Mesenchymal stem cell (in vitro differentiated cells and primary cell): ENCODE results near the gene CD81.

Experiments used
- DNase-seq: peaks from one replicate; pipeline ENCODE4 v3.0.0-alpha.2; 2013
- H2AFZ ChIP-seq: one replicate; pipeline ENCODE4 v1.6.1; 2013; ENCODE audit warnings: low read depth, mild to moderate bottlenecking, control low read depth, inconsistent platforms, low read length, moderate library complexity
- H2AK5ac ChIP-seq: 2 replicates; pipeline ENCODE4 v1.6.1; 2013; ENCODE audit warnings: low read length, moderate library complexity, mild to moderate bottlenecking, inconsistent platforms; ENCODE audit not compliant: severe bottlenecking
- H2BK120ac ChIP-seq: one replicate; pipeline ENCODE4 v1.6.1; 2013; ENCODE audit warnings: low read depth, mild to moderate bottlenecking, inconsistent platforms, low read length, moderate library complexity
- H2BK12ac ChIP-seq, 2 experiments: one replicate each; pipeline ENCODE4 v1.6.1; 2013; ENCODE audit warnings: inconsistent platforms in 2 of 2, low read length in 2 of 2, mild to moderate bottlenecking in 2 of 2, moderate library complexity in 2 of 2, control low read depth in 1 of 2
- H2BK15ac ChIP-seq: one replicate; pipeline ENCODE4 v1.6.1; 2013; ENCODE audit warnings: mild to moderate bottlenecking, low read depth, inconsistent platforms; ENCODE audit not compliant: poor library complexity, severe bottlenecking
- H2BK5ac ChIP-seq: 2 replicates; pipeline ENCODE4 v1.6.1; 2013; ENCODE audit warnings: low read depth, mild to moderate bottlenecking, low read length, control low read depth, inconsistent platforms; ENCODE audit not compliant: poor library complexity, severe bottlenecking
- H3K14ac ChIP-seq, 2 experiments: one replicate each; pipeline ENCODE4 v1.6.1; 2013; ENCODE audit warnings: inconsistent platforms in 2 of 2, low read length in 2 of 2, control low read depth in 1 of 2, mild to moderate bottlenecking in 1 of 2, moderate library complexity in 1 of 2
- H3K18ac ChIP-seq, 2 experiments: one replicate each; pipeline ENCODE4 v1.6.1; 2013; ENCODE audit warnings: inconsistent platforms in 2 of 2, low read length in 2 of 2, control low read depth in 1 of 2, low read depth in 1 of 2, mild to moderate bottlenecking in 1 of 2
- H3K23ac ChIP-seq, 2 experiments: one replicate each; pipeline ENCODE4 v1.6.1; 2013; ENCODE audit warnings: inconsistent platforms in 2 of 2, low read length in 2 of 2, mild to moderate bottlenecking in 2 of 2, moderate library complexity in 2 of 2, control low read depth in 1 of 2
- H3K27ac ChIP-seq: 2 replicates; pipeline ENCODE4 v1.5.1; 2013; ENCODE audit warnings: mild to moderate bottlenecking, moderate library complexity, low read length, control low read depth, inconsistent platforms; ENCODE audit not compliant: poor library complexity, severe bottlenecking
- H3K27me3 ChIP-seq, 2 experiments: 2 replicates each; pipeline versions ENCODE4 v1.6.1 to v1.7.0; 2013; ENCODE audit warnings: low read length in 2 of 2, mild to moderate bottlenecking in 2 of 2, moderate library complexity in 2 of 2, control low read depth in 1 of 2, inconsistent platforms in 1 of 2; ENCODE audit not compliant: control insufficient read depth in 1 of 2, insufficient read depth in 1 of 2
- H3K36me3 ChIP-seq, 2 experiments: 2 replicates each; pipeline versions ENCODE4 v1.6.1 to v1.7.0; 2013; ENCODE audit warnings: low read length in 2 of 2, control low read depth in 1 of 2, inconsistent platforms in 1 of 2, low read depth in 1 of 2, mild to moderate bottlenecking in 1 of 2; ENCODE audit not compliant: insufficient read depth in 2 of 2, control insufficient read depth in 1 of 2
- H3K4ac ChIP-seq, 2 experiments: one replicate each; pipeline ENCODE4 v1.6.1; 2013; ENCODE audit warnings: inconsistent platforms in 2 of 2, low read length in 2 of 2, mild to moderate bottlenecking in 2 of 2, moderate library complexity in 2 of 2, control low read depth in 1 of 2, low read depth in 1 of 2
- H3K4me1 ChIP-seq: 2 replicates; pipeline ENCODE4 v1.6.1; 2013; ENCODE audit warnings: low read depth, low read length, control low read depth; ENCODE audit not compliant: control insufficient read depth, insufficient read depth
- H3K4me2 ChIP-seq: 2 replicates; pipeline ENCODE4 v1.6.1; 2013; ENCODE audit warnings: low read length, mild to moderate bottlenecking, inconsistent platforms; ENCODE audit not compliant: poor library complexity, severe bottlenecking
- H3K4me3 ChIP-seq, 2 experiments: 2 replicates each; pipeline versions ENCODE4 v1.5.1 to v1.7.0; 2013; ENCODE audit warnings: low read length in 2 of 2, mild to moderate bottlenecking in 2 of 2, control low read depth in 1 of 2, low read depth in 1 of 2; ENCODE audit not compliant: insufficient read depth in 1 of 2
- H3K79me1 ChIP-seq: replicated peaks from 2 replicates; pipeline ENCODE4 v1.6.1; 2013; ENCODE audit warnings: mild to moderate bottlenecking, control low read depth, low read length, inconsistent platforms; ENCODE audit not compliant: poor library complexity, severe bottlenecking
- H3K9ac ChIP-seq: 2 replicates; pipeline ENCODE4 v1.7.0; 2013; ENCODE audit warnings: mild to moderate bottlenecking, low read length, moderate library complexity
- H3K9me3 ChIP-seq: 2 replicates; pipeline ENCODE4 v1.7.0; 2013; ENCODE audit warnings: mild to moderate bottlenecking, low read length; ENCODE audit not compliant: control insufficient read depth
- H4K8ac ChIP-seq: one replicate; pipeline ENCODE4 v1.6.1; 2013; ENCODE audit warnings: inconsistent platforms, mild to moderate bottlenecking, low read length, moderate library complexity
- H4K91ac ChIP-seq: one replicate; pipeline ENCODE4 v1.6.1; 2013; ENCODE audit warnings: mild to moderate bottlenecking, low read length, inconsistent platforms
- WGBS: methylation state at CpG from one replicate; pipeline ENCODE4 v1.1.7; 2013; ENCODE audit warnings: mixed read lengths; 5-methylcytosine and 5-hydroxymethylcytosine counted together

The CD81 gene

DNA sequence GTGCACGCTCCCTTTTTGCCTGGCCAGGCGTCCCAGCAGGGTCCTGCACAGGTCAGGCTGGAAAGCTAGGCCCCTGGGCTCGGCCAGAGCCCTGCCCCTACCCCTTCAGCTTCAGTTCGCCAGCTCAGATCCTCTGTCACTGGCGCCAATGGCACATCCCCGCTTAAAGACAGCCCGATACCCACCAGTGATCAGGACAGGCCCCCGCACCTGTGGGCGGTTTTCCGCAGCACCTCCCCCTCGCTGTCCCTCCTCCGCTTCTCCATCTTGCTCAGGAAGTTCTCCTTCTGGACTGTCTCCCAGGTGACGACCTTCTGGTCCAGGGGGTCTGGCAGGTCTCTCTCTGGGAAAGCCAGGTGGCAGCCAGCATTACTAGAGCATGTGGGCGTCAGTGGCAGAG, 29.3 kb downstream of the CD81 start:
- no peak overlapping the region for H3K4me3 ChIP-seq
- H3K4ac ChIP-seq, result no peak overlapping the region
- no peak overlapping the region for H3K14ac ChIP-seq
- H3K27me3 ChIP-seq, result peaks cover 34 to 40% of the 10 kb centered on the region in 2 experiments
- H3K4me1 ChIP-seq, result peaks cover 24% of the 10 kb centered on the region
- no peak overlapping the region for H2BK15ac ChIP-seq
- no peak for DNase-seq
- H3K23ac ChIP-seq, result no peak overlapping the region
- peaks cover 12% of the 10 kb centered on the region for H3K79me1 ChIP-seq
- H2AK5ac ChIP-seq, result no peak overlapping the region
- no peak overlapping the region for H4K91ac ChIP-seq
- no peaks in the 10 kb centered on the region for H3K9me3 ChIP-seq
- no peak overlapping the region for H3K18ac ChIP-seq
- no peak overlapping the region for H3K4me2 ChIP-seq
- peaks cover 24 to 32% of the 10 kb centered on the region in 2 experiments for H3K36me3 ChIP-seq
- WGBS, result 86% methylated on average over 14 of the region's 14 CpGs
- H2AFZ ChIP-seq, result no peak overlapping the region
- no peak overlapping the region for H3K9ac ChIP-seq
- no peak overlapping the region for H2BK12ac ChIP-seq
- H4K8ac ChIP-seq, result no peak overlapping the region
- no peak overlapping the region for H2BK120ac ChIP-seq
- no peak overlapping the region for H3K27ac ChIP-seq
- no peak overlapping the region for H2BK5ac ChIP-seq

DNA sequence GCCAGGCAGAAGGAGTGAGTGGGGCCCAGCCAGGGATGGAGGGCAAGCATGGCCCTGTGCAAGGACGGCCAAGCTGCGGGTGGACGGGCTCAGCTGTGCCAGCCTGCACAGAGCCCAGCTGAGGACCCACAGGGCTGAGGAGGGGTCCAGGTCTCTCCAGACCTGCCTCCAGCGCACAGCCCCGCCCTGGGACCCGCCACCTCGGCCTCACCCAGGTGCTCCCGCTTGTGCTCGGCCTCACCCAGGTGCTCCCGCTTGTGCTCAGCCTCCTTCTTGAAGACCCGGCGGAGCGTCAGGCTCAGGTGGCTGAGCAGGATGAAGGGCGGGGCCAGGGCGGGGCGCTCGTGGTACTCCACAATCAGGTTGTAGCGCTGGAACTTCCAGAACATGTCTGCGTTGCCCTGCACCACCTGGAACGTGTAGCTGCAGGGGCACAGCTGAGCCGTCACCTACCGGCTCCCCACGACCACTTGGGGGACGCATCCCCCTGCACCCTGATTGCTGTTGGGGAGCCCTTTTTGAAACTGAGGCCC, 29.8 kb downstream of the CD81 start:
- Histone ChIP-seq H3K36me3 (peaks cover 24 to 31% of the 10 kb centered on the region in 2 experiments), H2BK120ac (no peak overlapping the region), H2BK12ac (no peak overlapping the region), H4K91ac (no peak overlapping the region), H3K4me2 (no peak overlapping the region), H3K27ac (no peak overlapping the region), H3K14ac (no peak overlapping the region), H2AFZ (no peak overlapping the region), H3K9me3 (no peaks in the 10 kb centered on the region), H4K8ac (no peak overlapping the region), H3K4me1 (peaks cover 19% of the 10 kb centered on the region), H2BK5ac (no peak overlapping the region), H2AK5ac (no peak overlapping the region), H3K9ac (no peak overlapping the region), H2BK15ac (peak overlapping the region; percentile 8), H3K27me3 (peaks cover 36 to 40% of the 10 kb centered on the region in 2 experiments), H3K23ac (no peak overlapping the region), H3K79me1 (peaks cover 12% of the 10 kb centered on the region), H3K4me3 (no peak overlapping the region), H3K4ac (no peak overlapping the region), H3K18ac (no peak overlapping the region)
- no peak for DNase-seq
- WGBS, result 91% methylated on average over 24 of the region's 24 CpGs

DNA sequence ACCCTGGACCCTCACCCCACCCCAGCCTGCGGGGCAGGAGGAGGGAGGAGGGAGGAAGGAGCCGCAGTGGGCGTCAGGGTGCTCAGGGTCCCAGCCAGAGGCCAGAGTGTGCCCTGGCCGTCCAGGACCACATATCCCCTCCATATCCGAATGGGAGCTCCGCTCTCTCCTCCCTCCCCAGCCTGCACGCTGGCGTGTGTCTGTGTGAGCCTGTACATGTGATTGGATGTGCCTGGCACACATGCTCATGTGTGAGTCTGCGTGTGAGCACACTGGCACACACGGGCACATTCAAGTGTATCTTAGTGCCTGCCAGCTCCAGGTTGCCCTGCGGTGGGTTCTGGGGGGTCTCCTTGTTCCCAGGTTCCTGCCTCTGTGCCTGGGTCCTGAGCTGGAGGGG, 31.6 kb downstream of the CD81 start:
- Histone ChIP-seq H3K14ac (no peak overlapping the region), H3K27me3 (peaks cover 40% of the 10 kb centered on the region in 2 experiments), H3K18ac (no peak overlapping the region), H2AFZ (no peak overlapping the region), H2BK120ac (no peak overlapping the region), H4K91ac (no peak overlapping the region), H3K9ac (no peak overlapping the region), H4K8ac (no peak overlapping the region), H3K4ac (no peak overlapping the region), H3K4me1 (peaks cover 12% of the 10 kb centered on the region), H3K79me1 (no peaks in the 10 kb centered on the region), H2BK12ac (no peak overlapping the region), H2BK5ac (no peak overlapping the region), H3K36me3 (peaks cover 8 to 13% of the 10 kb centered on the region in 2 experiments), H3K27ac (no peak overlapping the region), H3K4me2 (no peak overlapping the region), H2BK15ac (no peak overlapping the region), H3K9me3 (no peaks in the 10 kb centered on the region), H3K4me3 (no peak overlapping the region), H2AK5ac (no peak overlapping the region), H3K23ac (no peak overlapping the region)
- DNase-seq, result no peak
- WGBS, result 78% methylated on average over 8 of the region's 11 CpGs

DNA sequence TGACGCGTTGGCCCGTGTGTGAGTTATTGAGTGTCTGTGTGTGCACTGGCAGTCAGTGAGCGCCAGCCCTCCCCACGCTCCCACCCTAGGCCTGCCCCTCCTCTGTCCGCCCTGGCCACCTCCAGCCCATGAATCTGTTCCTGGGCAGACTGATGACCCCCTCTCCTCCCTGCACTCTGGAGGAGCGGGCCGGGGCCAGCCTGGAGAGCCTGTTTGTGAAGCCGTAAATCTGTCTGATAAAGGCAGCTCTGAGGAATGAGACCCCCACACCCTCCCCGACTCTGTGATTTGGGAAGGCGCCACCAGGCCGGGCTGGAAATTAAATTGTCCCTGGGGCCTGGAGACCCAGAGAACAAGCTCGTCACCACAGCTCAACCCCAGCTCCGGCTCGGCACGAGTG, 32.0 kb downstream of the CD81 start:
- Histone ChIP-seq H3K18ac (no peak overlapping the region), H3K4me1 (peaks cover 12% of the 10 kb centered on the region), H3K4ac (no peak overlapping the region), H3K4me2 (no peak overlapping the region), H2AK5ac (no peak overlapping the region), H3K36me3 (peaks cover 4 to 9% of the 10 kb centered on the region in 2 experiments), H2AFZ (peak overlapping the region; percentile 55), H3K27me3 (peaks cover 40% of the 10 kb centered on the region in 2 experiments), H2BK12ac (no peak overlapping the region), H2BK120ac (no peak overlapping the region), H4K91ac (no peak overlapping the region), H3K4me3 (no peak overlapping the region), H3K27ac (no peak overlapping the region), H3K14ac (no peak overlapping the region), H2BK15ac (no peak overlapping the region), H3K23ac (no peak overlapping the region), H3K79me1 (no peaks in the 10 kb centered on the region), H2BK5ac (no peak overlapping the region), H4K8ac (peak overlapping the region; percentile 57), H3K9ac (no peak overlapping the region), H3K9me3 (no peaks in the 10 kb centered on the region)
- DNase-seq, result no peak
- WGBS, result 31% methylated on average over 12 of the region's 16 CpGs
